Subcutaneous adipose tissue (tissue), 4 donors: Measurements from ENCODE around the gene TMEM97. TPM values are rescaled to one million over a fixed set of nuclear protein-coding genes. Genes with fewer than 3 reads are reported as not detected.

Source experiments
- total RNA-seq, 4 donors: library from RNA; depleted of rRNA; stranded (reverse); fragments of >200 nt; gene quantifications; one replicate each; pipeline ENCODE4 v1.1.0, GENCODE V29; 2016
- TF ChIP-seq, protein P1 (sequence below): fragments of 450-650 bp; IDR thresholded peaks from one replicate; pipeline ENCODE4 v1.5.1; 2016; ENCODE audit warnings: low read depth, mild to moderate bottlenecking, control low read depth, antibody characterized with exemption, moderate library complexity

Gene TMEM97
- total RNA-seq, 4 donors from 2014 or later: 2.6 to 9.5 (median 6.8) TPM

DNA sequence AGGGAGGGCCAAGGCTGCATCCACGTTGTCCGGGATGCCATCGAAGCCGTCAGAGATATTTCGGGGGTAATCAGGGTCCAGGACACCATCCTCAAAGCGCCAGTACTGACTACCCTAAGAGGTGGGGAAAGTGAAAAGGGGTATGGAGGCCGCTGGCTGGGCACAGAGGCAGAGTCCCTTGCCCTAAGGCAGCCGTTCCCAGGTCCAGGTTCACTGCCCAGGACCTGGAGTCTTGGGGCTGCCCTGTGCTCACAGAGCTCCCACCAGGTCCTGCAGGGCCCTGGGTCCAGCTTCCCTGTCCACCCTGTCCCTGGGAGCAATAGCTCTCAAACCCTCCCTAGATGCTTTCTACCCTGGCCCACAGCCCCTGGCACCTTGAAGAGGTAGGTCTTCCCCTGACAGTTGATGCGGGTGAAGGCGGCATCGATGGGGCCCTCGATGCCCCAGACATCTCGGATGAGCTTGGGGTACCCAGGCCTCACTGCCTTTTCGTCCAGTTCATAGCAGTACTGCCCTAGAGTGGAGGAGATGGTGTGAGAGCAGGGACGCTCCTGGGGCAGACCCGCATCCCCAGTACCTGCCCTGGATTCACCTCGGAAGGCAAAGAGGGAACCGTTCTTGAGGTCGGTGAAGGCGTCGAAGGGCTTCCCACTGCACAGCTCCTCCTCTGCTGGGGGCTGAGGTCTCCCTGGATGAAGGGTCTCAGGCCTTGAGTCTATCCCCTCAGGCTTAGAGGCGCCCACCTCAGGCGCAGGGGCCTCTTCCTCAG is 50.1 kb downstream of the TMEM97 start:
- TF ChIP-seq, protein P1, sequence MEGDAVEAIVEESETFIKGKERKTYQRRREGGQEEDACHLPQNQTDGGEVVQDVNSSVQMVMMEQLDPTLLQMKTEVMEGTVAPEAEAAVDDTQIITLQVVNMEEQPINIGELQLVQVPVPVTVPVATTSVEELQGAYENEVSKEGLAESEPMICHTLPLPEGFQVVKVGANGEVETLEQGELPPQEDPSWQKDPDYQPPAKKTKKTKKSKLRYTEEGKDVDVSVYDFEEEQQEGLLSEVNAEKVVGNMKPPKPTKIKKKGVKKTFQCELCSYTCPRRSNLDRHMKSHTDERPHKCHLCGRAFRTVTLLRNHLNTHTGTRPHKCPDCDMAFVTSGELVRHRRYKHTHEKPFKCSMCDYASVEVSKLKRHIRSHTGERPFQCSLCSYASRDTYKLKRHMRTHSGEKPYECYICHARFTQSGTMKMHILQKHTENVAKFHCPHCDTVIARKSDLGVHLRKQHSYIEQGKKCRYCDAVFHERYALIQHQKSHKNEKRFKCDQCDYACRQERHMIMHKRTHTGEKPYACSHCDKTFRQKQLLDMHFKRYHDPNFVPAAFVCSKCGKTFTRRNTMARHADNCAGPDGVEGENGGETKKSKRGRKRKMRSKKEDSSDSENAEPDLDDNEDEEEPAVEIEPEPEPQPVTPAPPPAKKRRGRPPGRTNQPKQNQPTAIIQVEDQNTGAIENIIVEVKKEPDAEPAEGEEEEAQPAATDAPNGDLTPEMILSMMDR: no peak

DNA sequence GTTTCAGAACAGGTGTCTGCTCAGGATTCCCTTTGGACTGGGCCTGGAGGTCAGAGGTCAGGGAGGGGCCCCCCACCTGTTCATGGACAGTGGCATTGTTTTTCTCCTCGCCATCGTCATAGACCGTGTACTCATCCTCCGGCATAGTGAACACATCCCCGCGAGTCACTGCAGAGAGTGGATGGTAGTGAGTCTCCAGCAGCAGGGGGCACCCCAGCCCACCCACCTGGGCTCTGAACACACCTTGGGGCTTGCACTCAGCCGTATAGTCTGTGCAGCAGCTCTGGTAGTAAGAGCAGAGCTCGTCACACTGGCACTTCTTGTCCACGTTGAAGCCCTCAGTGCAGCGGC is 50.7 kb downstream of the TMEM97 start:
- TF ChIP-seq, protein P1: no peak

DNA sequence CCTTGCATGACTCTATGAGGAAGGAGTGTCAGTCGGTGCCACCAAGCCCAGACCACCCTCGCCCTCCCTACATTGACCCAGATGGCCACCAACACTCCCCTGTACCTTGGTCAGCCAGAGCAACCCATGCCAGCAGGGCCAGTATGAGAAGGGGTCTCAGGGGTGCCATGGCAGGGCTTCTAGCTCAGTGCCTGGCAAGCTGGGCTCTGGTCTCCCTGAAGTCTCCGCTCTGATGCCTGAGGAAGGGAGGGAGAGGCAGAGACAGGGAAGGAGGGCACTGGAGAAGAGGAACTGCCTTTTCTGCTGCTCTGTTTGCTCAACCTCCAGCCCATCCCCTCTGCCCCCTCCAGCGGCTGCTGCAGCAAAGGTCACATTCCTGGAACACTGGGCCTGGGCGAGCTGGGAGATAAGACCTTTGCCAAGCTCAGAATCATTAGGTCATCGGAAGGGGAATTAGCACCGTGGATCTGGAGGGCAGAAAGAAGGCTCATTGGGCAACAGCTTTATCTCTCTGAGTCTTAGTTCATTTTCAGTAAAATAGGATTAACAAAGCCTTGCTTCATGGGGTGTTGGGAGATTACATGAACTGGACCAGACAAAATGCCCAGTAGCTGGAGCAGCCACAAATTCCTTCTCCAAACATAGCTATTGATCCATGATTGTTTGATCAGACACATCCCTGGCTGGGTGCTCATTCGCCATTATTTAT is 51.2 kb downstream of the TMEM97 start, which contains the start of gene VTN:
TSS of gene VTN (minus strand) at position 273 of the 709 bp plus-strand sequence. CDS start at position 169, 104 bp downstream.
- TF ChIP-seq, protein P1: no peak

DNA sequence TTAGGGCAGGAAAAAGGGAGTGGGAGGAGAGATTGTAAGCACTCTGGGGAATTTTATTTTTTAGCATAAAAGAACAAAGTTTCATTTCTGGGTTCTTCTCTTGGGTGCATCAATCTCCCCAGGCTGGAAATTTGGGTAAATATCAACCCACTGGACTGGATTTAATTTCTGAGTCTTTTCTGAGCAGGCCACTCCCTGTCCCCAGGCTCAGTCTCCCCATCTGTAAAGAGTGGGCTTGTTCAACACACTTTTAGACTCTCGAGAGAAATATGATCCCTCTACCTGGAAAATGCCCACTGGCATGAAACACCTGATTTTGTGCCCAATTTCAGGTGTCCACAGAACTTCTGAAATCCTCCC is 51.7 kb downstream of the TMEM97 start:
- TF ChIP-seq, protein P1: no peak

DNA sequence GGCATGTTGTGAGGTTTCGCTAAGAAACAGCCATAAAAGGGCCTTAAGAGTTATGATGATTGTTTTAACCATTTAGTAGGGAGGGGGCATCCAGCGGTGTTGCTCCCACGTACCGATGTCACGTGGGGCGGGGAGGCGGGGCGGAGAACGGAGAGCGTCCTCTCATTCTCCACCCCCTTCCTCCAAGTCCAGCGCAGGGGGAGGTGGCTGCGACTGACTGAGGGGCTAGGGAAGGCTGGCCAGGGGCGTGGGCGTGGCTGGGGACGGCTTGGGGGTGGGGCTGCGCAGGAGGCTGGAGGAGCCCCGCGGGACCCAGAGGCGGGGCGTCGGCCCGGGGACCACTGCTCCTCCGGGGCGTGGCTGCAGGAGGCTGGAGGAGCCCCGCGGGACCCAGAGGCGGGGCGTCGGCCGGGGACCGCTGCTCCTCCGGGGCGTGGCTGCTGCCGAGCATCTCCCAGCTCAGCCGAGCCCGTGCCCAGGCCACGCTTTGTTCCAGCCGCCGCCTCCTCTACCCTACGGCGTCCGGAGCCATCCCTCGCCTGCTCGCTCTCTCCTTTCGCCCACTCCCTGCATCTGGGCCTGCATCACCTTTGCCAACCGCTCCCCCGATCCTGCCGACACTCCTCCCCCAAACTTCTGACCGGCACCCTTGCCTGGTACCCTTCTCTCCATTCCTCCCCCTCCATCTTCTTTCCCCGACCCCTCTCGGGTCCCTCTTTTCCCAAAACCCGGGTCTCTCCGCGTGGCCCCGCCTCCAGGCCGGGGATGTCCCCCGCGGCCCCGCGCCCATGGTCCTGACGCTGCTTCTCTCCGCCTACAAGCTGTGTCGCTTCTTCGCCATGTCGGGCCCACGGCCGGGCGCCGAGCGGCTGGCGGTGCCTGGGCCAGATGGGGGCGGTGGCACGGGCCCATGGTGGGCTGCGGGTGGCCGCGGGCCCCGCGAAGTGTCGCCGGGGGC is 52.5 kb downstream of the TMEM97 start, which contains the start of gene SARM1:
TSS of gene SARM1 (plus strand) at position 450 of the 958 bp plus-strand sequence. CDS start at position 789, 339 bp downstream.
- TF ChIP-seq, protein P1: no peak

DNA sequence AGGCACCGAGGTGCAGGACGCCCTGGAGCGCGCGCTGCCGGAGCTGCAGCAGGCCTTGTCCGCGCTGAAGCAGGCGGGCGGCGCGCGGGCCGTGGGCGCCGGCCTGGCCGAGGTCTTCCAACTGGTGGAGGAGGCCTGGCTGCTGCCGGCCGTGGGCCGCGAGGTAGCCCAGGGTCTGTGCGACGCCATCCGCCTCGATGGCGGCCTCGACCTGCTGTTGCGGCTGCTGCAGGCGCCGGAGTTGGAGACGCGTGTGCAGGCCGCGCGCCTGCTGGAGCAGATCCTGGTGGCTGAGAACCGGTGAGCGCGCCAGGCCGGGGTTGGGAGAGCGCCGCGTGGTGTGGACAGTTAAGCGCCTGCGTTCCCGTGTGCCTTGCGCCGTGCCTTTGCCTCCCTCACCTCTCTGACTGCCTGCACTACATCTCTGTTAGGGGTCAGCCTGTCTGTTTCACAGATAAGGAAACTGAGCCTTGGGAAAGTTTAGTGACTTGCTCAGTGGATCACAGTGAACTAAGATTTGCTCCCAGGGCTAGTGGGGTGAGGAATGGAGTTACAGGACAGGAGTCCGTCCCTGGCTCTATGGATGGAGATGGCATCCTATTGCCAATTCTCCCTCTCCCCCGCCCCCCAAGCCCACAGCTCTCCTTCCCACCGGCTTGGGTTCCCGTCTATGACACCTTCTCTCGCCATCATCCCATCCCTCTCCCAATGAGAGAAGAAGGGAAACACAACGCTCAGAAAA is 53.4 kb downstream of the TMEM97 start:
- TF ChIP-seq, protein P1: no peak
